HG03064 (cell line): Measurements from ENCODE around the gene GAD1.

Experiments
- ATAC-seq: cut with Tn5 transposase; IDR thresholded peaks from one replicate; pipeline ENCODE4 v1.9.1; 2021; ENCODE audit warnings: low read depth; ENCODE audit not compliant: unreplicated experiment

GAD1 gene

GRCh38 chr2:170816504-170817092 lies at the start of gene GAD1:
TSS of gene GAD1 (plus strand) at chr2:170816887. CDS start at chr2:170818592, 1,705 bp downstream.
- no peak for ATAC-seq

- ATAC-seq, result peak; percentile 50
These were observed 46.6 kb upstream of the GAD1 start, which contains the start of gene ERICH2 for GRCh38 chr2:170770008-170770605. TSS of gene ERICH2 (plus strand) at chr2:170770378. CDS start at chr2:170770682, 304 bp downstream.

- ATAC-seq, result peak; percentile 76
These were observed 45.9 kb upstream of the GAD1 start for GRCh38 chr2:170770606-170771420.

GRCh38 chr2:170771421-170771937 lies 45.2 kb upstream of the GAD1 start:
- ATAC-seq, result no peak

GRCh38 chr2:170772295-170772694 lies 44.4 kb upstream of the GAD1 start:
- ATAC-seq, result no peak

GRCh38 chr2:170774074-170774473 lies 42.6 kb upstream of the GAD1 start:
- ATAC-seq, result no peak

GRCh38 chr2:170778900-170779299 lies 37.8 kb upstream of the GAD1 start:
- no peak for ATAC-seq

GRCh38 chr2:170779304-170779703 lies 37.4 kb upstream of the GAD1 start:
- no peak for ATAC-seq

GRCh38 chr2:170782673-170783072 lies 34.0 kb upstream of the GAD1 start:
- ATAC-seq, result no peak

- no peak for ATAC-seq
These were observed 33.1 kb upstream of the GAD1 start for GRCh38 chr2:170783549-170783948.

GRCh38 chr2:170798996-170799395 lies 17.7 kb upstream of the GAD1 start:
- no peak for ATAC-seq

GRCh38 chr2:170806548-170806947 lies 10.1 kb upstream of the GAD1 start:
- no peak for ATAC-seq

GRCh38 chr2:170812710-170813600 lies 3.7 kb upstream of the GAD1 start:
- no peak for ATAC-seq

- ATAC-seq, result no peak
These were observed 2.8 kb upstream of the GAD1 start for GRCh38 chr2:170813611-170814532.

GRCh38 chr2:170814533-170815230 lies 2.0 kb upstream of the GAD1 start:
- no peak for ATAC-seq

- ATAC-seq, result no peak
These were observed 1.4 kb upstream of the GAD1 start for GRCh38 chr2:170815311-170815710.

- ATAC-seq, result no peak
These were observed 762 bp upstream of the GAD1 start for GRCh38 chr2:170815746-170816503.
